Lower leg skin (tissue), 3 donors: ENCODE measurements around the gene PEX11B.

Experiments used
- CTCF ChIP-seq, 3 donors: fragments of 450-650 bp; IDR thresholded peaks; one replicate each; pipeline ENCODE4 v1.5.1; 2016; ENCODE audit warnings: antibody characterized with exemption in 3 of 3, mild to moderate bottlenecking in 3 of 3, moderate library complexity in 2 of 3
- POLR2A ChIP-seq, 2 donors: fragments of 450-650 bp; IDR thresholded peaks; one replicate each; pipeline ENCODE4 v1.6.1; 2016 to 2017; ENCODE audit warnings: antibody characterized with exemption in 2 of 2, mild to moderate bottlenecking in 1 of 2, moderate library complexity in 1 of 2

- TF ChIP-seq POLR2A (IDR thresholded peaks at IDR 0.05) = no peak
- no peak for TF ChIP-seq CTCF (IDR thresholded peaks at IDR 0.05)
Observed at GRCh38 chr1:145871994-145872924, 46.3 kb downstream of the PEX11B start.
